ENCODE data around the gene TRIM63. TPM values are rescaled to one million over a fixed set of nuclear protein-coding genes. Genes with fewer than 3 reads are reported as not detected.

The TRIM63 gene
- total RNA-seq, 1 experiment from 2014 or later = not detected

GRCh38 chr1:26077524-26077923 is 10.1 kb upstream of the TRIM63 start:
- H3K27ac ChIP-seq (ENCODE audit: low read length) = no peak overlapping the region
- DNase-seq (ENCODE audit: low read depth, low spot score) (no peak), ATAC-seq (no peak)
- ChIA-PET POLR2A (interaction anchor here (0.5 to 0.6 kb wide), 2 partner anchors 46 to 108 kb away, joined by 3 read pairs; no protein-coding TSS in a partner anchor), CTCF (no interaction called here)
- in situ Hi-C loops (cut with HindIII; ENCODE audit: low pct_unique_long_range_greater_than_20kb, low sequenced_read_pairs) (no loop called here), intact Hi-C loops (cut with micrococcal nuclease; ENCODE audit: unreplicated experiment) (no loop called here)
- no peaks in the 10 kb centered on the region for H3K4me1 ChIP-seq (ENCODE audit: control insufficient read depth, insufficient read depth, low read length)
- no TSS peak for BruUV-seq (replicated peaks)
- no peaks in the 10 kb centered on the region for H3K36me3 ChIP-seq (ENCODE audit: control insufficient read depth, insufficient read depth, low read length)
- TF ChIP-seq TCF7L2 (IDR thresholded peaks at IDR 0.05; ENCODE audit: low read depth, low read length) (no peak), SIN3A (IDR thresholded peaks at IDR 0.05; ENCODE audit: borderline replicate concordance, insufficient read depth, low read depth, low read length) (no peak), POLR2AphosphoS5 (IDR thresholded peaks at IDR 0.05; ENCODE audit: low read depth, low read length) (no peak)
- TF ChIP-seq, protein P1, sequence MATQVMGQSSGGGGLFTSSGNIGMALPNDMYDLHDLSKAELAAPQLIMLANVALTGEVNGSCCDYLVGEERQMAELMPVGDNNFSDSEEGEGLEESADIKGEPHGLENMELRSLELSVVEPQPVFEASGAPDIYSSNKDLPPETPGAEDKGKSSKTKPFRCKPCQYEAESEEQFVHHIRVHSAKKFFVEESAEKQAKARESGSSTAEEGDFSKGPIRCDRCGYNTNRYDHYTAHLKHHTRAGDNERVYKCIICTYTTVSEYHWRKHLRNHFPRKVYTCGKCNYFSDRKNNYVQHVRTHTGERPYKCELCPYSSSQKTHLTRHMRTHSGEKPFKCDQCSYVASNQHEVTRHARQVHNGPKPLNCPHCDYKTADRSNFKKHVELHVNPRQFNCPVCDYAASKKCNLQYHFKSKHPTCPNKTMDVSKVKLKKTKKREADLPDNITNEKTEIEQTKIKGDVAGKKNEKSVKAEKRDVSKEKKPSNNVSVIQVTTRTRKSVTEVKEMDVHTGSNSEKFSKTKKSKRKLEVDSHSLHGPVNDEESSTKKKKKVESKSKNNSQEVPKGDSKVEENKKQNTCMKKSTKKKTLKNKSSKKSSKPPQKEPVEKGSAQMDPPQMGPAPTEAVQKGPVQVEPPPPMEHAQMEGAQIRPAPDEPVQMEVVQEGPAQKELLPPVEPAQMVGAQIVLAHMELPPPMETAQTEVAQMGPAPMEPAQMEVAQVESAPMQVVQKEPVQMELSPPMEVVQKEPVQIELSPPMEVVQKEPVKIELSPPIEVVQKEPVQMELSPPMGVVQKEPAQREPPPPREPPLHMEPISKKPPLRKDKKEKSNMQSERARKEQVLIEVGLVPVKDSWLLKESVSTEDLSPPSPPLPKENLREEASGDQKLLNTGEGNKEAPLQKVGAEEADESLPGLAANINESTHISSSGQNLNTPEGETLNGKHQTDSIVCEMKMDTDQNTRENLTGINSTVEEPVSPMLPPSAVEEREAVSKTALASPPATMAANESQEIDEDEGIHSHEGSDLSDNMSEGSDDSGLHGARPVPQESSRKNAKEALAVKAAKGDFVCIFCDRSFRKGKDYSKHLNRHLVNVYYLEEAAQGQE (IDR thresholded peaks at IDR 0.05; ENCODE audit: insufficient read depth in 1 of 2, low read depth in 2 of 2, low read length in 1 of 2) = no peak
- TF ChIP-seq, protein P2, sequence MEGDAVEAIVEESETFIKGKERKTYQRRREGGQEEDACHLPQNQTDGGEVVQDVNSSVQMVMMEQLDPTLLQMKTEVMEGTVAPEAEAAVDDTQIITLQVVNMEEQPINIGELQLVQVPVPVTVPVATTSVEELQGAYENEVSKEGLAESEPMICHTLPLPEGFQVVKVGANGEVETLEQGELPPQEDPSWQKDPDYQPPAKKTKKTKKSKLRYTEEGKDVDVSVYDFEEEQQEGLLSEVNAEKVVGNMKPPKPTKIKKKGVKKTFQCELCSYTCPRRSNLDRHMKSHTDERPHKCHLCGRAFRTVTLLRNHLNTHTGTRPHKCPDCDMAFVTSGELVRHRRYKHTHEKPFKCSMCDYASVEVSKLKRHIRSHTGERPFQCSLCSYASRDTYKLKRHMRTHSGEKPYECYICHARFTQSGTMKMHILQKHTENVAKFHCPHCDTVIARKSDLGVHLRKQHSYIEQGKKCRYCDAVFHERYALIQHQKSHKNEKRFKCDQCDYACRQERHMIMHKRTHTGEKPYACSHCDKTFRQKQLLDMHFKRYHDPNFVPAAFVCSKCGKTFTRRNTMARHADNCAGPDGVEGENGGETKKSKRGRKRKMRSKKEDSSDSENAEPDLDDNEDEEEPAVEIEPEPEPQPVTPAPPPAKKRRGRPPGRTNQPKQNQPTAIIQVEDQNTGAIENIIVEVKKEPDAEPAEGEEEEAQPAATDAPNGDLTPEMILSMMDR (IDR thresholded peaks at IDR 0.05) = no peak
- no peaks in the 10 kb centered on the region; the same call in 1 of the 2 replicates for H3K27me3 ChIP-seq (ENCODE audit: control insufficient read depth, insufficient read depth, low read length)
- no peak overlapping the region for H3K4me3 ChIP-seq (ENCODE audit: low read depth in 2 of 2, low read length in 2 of 2)
- H3K9me3 ChIP-seq (ENCODE audit: control insufficient read depth, insufficient read depth, low read depth, low read length) = no peaks in the 10 kb centered on the region

DNA sequence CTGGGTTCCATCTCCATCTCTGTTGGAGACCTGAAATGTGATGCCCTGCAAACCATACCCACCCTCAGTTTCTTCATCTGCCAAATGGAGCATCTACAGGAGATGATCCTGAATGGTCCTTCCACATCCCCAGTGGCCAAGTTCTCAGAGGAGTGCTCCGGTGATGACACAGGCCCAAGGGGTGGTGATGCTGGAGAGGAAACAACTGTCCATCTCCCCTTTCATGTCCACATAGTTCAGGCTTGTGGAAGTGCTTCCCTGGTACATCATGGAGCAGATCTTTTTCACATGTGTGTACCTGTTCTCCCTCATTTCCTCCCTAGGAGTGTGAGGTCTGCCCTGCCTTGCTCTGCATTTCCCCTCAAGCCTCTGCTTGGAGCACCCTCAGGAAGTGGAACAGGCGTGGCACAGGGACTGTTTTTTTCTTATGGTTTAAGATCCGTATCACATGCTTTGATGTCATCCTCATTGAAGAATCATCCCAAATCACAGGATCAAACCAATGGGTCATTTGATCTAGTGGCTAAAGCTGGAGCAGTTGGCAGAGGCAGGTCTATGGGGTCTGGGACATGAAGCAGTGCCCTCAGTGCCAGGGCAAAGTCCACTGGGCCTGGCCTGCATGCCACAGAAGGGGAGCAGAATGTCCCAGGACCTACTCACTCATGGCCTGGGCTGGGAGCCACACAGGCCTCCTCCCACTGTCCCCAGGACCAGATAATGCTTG is 8.2 kb upstream of the TRIM63 start:
- H3K27me3 ChIP-seq (ENCODE audit: control insufficient read depth, insufficient read depth, low read length) = no peaks in the 10 kb centered on the region; the same call in 1 of the 2 replicates
- TF ChIP-seq, protein P1 (IDR thresholded peaks at IDR 0.05; ENCODE audit: insufficient read depth in 1 of 2, low read depth in 2 of 2, low read length in 1 of 2) = no peak
- no peak for TF ChIP-seq TCF7L2 (IDR thresholded peaks at IDR 0.05; ENCODE audit: low read depth, low read length)
- TF ChIP-seq POLR2AphosphoS5 (IDR thresholded peaks at IDR 0.05; ENCODE audit: low read depth, low read length) = no peak
- TF ChIP-seq SIN3A (IDR thresholded peaks at IDR 0.05; ENCODE audit: borderline replicate concordance, insufficient read depth, low read depth, low read length) = no peak
- TF ChIP-seq, protein P2 (IDR thresholded peaks at IDR 0.05) = no peak
- no peaks in the 10 kb centered on the region for H3K9me3 ChIP-seq (ENCODE audit: control insufficient read depth, insufficient read depth, low read depth, low read length)
- intact Hi-C loops (cut with micrococcal nuclease; ENCODE audit: unreplicated experiment) (no loop called here), in situ Hi-C loops (cut with HindIII; ENCODE audit: low pct_unique_long_range_greater_than_20kb, low sequenced_read_pairs) (no loop called here)
- no peaks in the 10 kb centered on the region for H3K4me1 ChIP-seq (ENCODE audit: control insufficient read depth, insufficient read depth, low read length)
- ATAC-seq (no peak), DNase-seq (ENCODE audit: low read depth, low spot score) (no peak)
- BruUV-seq (replicated peaks) = no TSS peak
- H3K27ac ChIP-seq (ENCODE audit: low read length) = no peak overlapping the region
- CTCF ChIA-PET = no interaction called here
- no peaks in the 10 kb centered on the region for H3K36me3 ChIP-seq (ENCODE audit: control insufficient read depth, insufficient read depth, low read length)
- H3K4me3 ChIP-seq (ENCODE audit: low read depth in 2 of 2, low read length in 2 of 2) = no peak overlapping the region
- POLR2A ChIA-PET = no interaction called here

All from Panc1 (cell line).